ENCODE data around the gene MAMDC4.

DNA sequence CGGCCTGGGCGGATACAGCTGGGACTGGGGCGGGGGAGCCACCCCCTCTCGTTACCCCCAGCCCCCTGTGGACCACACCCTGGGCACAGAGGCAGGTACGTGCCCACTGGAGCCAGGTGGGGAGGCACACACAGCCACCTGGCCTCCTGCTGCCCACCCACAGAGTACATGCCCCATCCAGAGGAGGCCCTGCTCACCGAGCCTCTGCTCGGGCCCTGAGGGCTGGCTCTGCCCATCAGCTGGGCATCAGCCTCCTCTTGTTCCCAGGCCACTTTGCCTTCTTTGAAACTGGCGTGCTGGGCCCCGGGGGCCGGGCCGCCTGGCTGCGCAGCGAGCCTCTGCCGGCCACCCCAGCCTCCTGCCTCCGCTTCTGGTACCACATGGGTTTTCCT is 6.3 kb downstream of the MAMDC4 start:
- TF ChIP-seq POLR2A (IDR thresholded peaks at IDR 0.05), result no peak
- TF ChIP-seq, protein P1, sequence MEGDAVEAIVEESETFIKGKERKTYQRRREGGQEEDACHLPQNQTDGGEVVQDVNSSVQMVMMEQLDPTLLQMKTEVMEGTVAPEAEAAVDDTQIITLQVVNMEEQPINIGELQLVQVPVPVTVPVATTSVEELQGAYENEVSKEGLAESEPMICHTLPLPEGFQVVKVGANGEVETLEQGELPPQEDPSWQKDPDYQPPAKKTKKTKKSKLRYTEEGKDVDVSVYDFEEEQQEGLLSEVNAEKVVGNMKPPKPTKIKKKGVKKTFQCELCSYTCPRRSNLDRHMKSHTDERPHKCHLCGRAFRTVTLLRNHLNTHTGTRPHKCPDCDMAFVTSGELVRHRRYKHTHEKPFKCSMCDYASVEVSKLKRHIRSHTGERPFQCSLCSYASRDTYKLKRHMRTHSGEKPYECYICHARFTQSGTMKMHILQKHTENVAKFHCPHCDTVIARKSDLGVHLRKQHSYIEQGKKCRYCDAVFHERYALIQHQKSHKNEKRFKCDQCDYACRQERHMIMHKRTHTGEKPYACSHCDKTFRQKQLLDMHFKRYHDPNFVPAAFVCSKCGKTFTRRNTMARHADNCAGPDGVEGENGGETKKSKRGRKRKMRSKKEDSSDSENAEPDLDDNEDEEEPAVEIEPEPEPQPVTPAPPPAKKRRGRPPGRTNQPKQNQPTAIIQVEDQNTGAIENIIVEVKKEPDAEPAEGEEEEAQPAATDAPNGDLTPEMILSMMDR (IDR thresholded peaks at IDR 0.05), result no peak

Data from gastroesophageal sphincter (tissue), 3 donors.